Smooth muscle cell (in vitro differentiated cells): ENCODE measurements around the gene THSD8. TPM values are rescaled to one million over a fixed set of nuclear protein-coding genes. Genes with fewer than 3 reads are reported as not detected.

ENCODE experiments used
- DNase-seq: peaks from one replicate; lab custom pipeline; 2025; ENCODE audit not compliant: unreplicated experiment; lab: John Stamatoyannopoulos, UW
- H2AFZ ChIP-seq: fragments of 200-600 bp; sonication (generic); 2 replicates; pipeline ENCODE4 v1.6.0; 2016; ENCODE audit warnings: antibody characterized with exemption, low read depth, mild to moderate bottlenecking
- H3F3A ChIP-seq: fragments of 200-600 bp; sonication (generic); 2 replicates; pipeline ENCODE4 v1.6.0; 2017; ENCODE audit warnings: antibody characterized with exemption, low read depth
- H3K27ac ChIP-seq: fragments of 200-600 bp; sonication (generic); 2 replicates; pipeline ENCODE4 v1.5.1; 2016; ENCODE audit warnings: low read depth, mild to moderate bottlenecking
- H3K27me3 ChIP-seq: fragments of 200-600 bp; sonication (generic); 2 replicates; pipeline ENCODE4 v1.6.1; 2016; ENCODE audit warnings: low read depth, mild to moderate bottlenecking
- H3K36me3 ChIP-seq: fragments of 200-600 bp; sonication (generic); 2 replicates; pipeline ENCODE4 v1.5.1; 2016; ENCODE audit warnings: low read depth
- H3K4me1 ChIP-seq: fragments of 200-600 bp; sonication (generic); 2 replicates; pipeline ENCODE4 v1.5.1; 2016; ENCODE audit warnings: low read depth
- H3K4me2 ChIP-seq: fragments of 200-600 bp; sonication (generic); 2 replicates; pipeline ENCODE4 v1.6.0; 2016; ENCODE audit warnings: mild to moderate bottlenecking
- H3K4me3 ChIP-seq: fragments of 200-600 bp; sonication (generic); 2 replicates; pipeline ENCODE4 v1.5.1; 2016; ENCODE audit warnings: mild to moderate bottlenecking
- H3K79me2 ChIP-seq: fragments of 200-600 bp; sonication (generic); 2 replicates; pipeline ENCODE4 v1.6.0; 2016; ENCODE audit warnings: low read depth, mild to moderate bottlenecking
- H3K9ac ChIP-seq: fragments of 200-600 bp; sonication (generic); 2 replicates; pipeline ENCODE4 v1.6.0; 2016; ENCODE audit warnings: low read depth
- H3K9me3 ChIP-seq: fragments of 200-600 bp; sonication (generic); replicated peaks from 2 replicates; pipeline ENCODE4 v1.5.1; 2016; ENCODE audit warnings: low read depth
- H4K20me1 ChIP-seq: fragments of 200-600 bp; sonication (generic); 2 replicates; pipeline ENCODE4 v1.6.0; 2016; ENCODE audit warnings: low read depth
- WGBS: methylation state at CpG from one replicate; pipeline ENCODE4 v1.1.7; 2016; ENCODE audit warnings: low lambda C conversion rate; 5-methylcytosine and 5-hydroxymethylcytosine counted together
- polyA plus RNA-seq: library from polyadenylated mRNA; unstranded; fragments of >200 nt; fragmentation: Nextera tagmentation; extraction: Ambion mirVana; gene quantifications from 2 replicates; pipeline ENCODE4 v1.2.1, GENCODE V29; 2016
- total RNA-seq: library from RNA; depleted of rRNA; stranded (reverse); fragments of >200 nt; gene quantifications from 2 replicates; pipeline ENCODE4 v1.2.3, GENCODE V29; 2014
- TF ChIP-seq, protein P1 (sequence below): fragments of 200-600 bp; sonication (generic); IDR thresholded peaks from 2 replicates; pipeline ENCODE4 v1.5.1; 2017; ENCODE audit warnings: borderline replicate concordance, mild to moderate bottlenecking, antibody characterized with exemption; ENCODE audit not compliant: insufficient read depth, poor library complexity, severe bottlenecking

Gene THSD8
- total and polyA plus RNA-seq, 2 experiments from 2014 or later = 8.0 TPM; not detected in 1

DNA sequence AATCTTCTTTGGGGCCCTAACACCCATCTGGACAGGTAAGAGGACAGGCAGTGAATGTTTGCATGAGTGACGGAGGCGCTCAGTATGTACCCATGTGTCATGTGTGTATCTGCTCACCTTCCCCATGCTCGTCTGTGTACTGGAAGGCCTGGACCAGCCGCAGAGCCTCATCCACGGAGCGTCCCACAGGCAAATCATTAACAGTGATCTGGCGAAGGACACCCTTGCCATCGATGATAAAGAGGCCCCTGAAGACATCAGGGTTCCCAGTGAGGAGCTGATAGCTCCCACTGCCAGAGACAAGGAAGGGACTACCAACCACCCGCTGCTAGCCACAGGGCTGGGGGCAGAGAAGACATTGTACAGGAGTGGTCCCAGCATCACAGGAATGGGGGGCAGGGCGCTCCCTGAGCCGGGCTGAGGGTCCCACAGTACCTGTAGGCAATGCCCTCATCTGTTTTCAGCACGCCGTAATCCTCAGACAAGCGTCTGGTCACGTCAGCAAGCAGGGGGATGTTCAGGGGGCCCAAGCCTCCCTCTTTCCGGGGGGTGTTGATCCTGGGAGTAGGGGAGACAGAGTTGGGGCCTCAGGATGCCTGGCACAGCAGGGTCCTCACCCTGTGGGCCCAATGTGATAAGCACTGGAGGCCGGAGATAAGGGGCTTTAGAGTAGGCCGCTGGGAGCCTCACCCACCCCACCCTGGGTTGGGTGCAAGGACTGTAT, 2.0 kb upstream of the THSD8 start:
- peaks cover 6% of the 10 kb centered on the region for H4K20me1 ChIP-seq
- WGBS = 98% methylated on average over 18 of the region's 18 CpGs
- peak overlapping the region; percentile 88 for H3K4me3 ChIP-seq
- TF ChIP-seq, protein P1, sequence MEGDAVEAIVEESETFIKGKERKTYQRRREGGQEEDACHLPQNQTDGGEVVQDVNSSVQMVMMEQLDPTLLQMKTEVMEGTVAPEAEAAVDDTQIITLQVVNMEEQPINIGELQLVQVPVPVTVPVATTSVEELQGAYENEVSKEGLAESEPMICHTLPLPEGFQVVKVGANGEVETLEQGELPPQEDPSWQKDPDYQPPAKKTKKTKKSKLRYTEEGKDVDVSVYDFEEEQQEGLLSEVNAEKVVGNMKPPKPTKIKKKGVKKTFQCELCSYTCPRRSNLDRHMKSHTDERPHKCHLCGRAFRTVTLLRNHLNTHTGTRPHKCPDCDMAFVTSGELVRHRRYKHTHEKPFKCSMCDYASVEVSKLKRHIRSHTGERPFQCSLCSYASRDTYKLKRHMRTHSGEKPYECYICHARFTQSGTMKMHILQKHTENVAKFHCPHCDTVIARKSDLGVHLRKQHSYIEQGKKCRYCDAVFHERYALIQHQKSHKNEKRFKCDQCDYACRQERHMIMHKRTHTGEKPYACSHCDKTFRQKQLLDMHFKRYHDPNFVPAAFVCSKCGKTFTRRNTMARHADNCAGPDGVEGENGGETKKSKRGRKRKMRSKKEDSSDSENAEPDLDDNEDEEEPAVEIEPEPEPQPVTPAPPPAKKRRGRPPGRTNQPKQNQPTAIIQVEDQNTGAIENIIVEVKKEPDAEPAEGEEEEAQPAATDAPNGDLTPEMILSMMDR = no peak
- peaks cover 9% of the 10 kb centered on the region for H3F3A ChIP-seq
- DNase-seq = no peak
- H3K79me2 ChIP-seq = peaks cover 5% of the 10 kb centered on the region
- H3K27ac ChIP-seq = no peak overlapping the region
- no peaks in the 10 kb centered on the region for H3K9me3 ChIP-seq
- H3K27me3 ChIP-seq = no peaks in the 10 kb centered on the region
- H3K36me3 ChIP-seq = no peaks in the 10 kb centered on the region
- peaks cover 11% of the 10 kb centered on the region for H3K4me1 ChIP-seq
- peak overlapping the region; percentile 100 for H3K4me2 ChIP-seq
- no peak overlapping the region for H3K9ac ChIP-seq
- no peak overlapping the region for H2AFZ ChIP-seq

DNA sequence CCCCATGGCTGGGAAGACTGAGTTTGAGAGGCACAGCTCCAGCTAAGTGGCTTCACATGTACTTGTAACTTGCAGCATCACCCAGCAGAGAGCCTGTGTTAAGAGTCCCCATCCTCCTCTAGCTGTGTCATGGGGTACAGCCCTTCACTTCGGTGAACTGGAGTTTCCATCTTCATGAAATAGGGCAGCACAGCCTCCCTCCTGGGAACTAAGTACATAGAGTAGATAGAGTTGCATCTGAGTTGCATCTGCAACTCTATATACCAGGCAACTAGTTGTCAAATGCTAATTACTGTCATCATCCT, 1.5 kb upstream of the THSD8 start:
- H3K27me3 ChIP-seq = no peaks in the 10 kb centered on the region
- no peak for DNase-seq
- WGBS = 87% methylated on average over 1 of the region's 1 CpG
- H3K4me3 ChIP-seq = peak overlapping the region; percentile 88
- peaks cover 9% of the 10 kb centered on the region for H3F3A ChIP-seq
- peaks cover 5% of the 10 kb centered on the region for H3K79me2 ChIP-seq
- H3K4me1 ChIP-seq = peaks cover 11% of the 10 kb centered on the region
- H3K36me3 ChIP-seq = no peaks in the 10 kb centered on the region
- H3K9ac ChIP-seq = no peak overlapping the region
- peak overlapping the region; percentile 100 for H3K4me2 ChIP-seq
- peaks cover 6% of the 10 kb centered on the region for H4K20me1 ChIP-seq
- H3K9me3 ChIP-seq = no peaks in the 10 kb centered on the region
- TF ChIP-seq, protein P1 = no peak
- no peak overlapping the region for H2AFZ ChIP-seq
- no peak overlapping the region for H3K27ac ChIP-seq

DNA sequence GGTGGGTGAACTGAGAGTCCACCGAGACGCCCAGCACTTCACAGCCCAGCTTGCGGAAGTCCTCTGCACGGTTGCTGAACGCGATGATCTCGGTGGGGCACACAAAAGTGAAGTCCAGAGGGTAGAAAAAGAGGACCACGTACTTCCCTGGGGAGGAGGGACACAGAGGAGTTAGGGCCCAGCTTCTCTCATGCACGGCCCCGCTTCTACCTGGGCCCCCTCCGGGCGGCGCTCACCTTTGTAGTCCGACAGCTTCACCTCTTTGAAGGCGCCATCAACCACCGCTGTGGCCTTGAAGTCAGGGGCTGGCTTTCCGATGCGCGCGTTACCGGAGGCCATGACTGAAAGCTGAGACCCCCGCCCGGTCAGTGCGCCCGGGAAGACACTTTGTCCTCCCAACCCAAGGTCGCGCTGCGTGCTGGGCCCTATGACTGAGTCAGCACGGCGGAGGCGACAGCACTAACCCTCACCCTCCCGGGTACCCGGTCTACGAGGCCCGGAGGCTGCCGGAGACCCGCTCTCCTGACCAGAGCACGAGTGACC, 875 bp upstream of the THSD8 start:
- Histone ChIP-seq H4K20me1 (peaks cover 6% of the 10 kb centered on the region), H3K27ac (no peak overlapping the region), H3F3A (peaks cover 9% of the 10 kb centered on the region), H3K4me3 (peak overlapping the region; percentile 88), H3K36me3 (no peaks in the 10 kb centered on the region), H2AFZ (peak overlapping the region; percentile 66), H3K79me2 (peaks cover 5% of the 10 kb centered on the region), H3K9me3 (no peaks in the 10 kb centered on the region), H3K4me1 (peaks cover 11% of the 10 kb centered on the region), H3K4me2 (peak overlapping the region; percentile 100), H3K27me3 (no peaks in the 10 kb centered on the region), H3K9ac (peak overlapping the region; percentile 74)
- WGBS = 9% methylated on average over 38 of the region's 38 CpGs
- TF ChIP-seq, protein P1 = no peak
- no peak for DNase-seq
